GM21381 (cell line): ENCODE measurements around the gene SNF8.
"Not testable (repeated sequence)": the region's sequence is repeated elsewhere in the genome, so short reads cannot be mapped to it uniquely, and the experiment has no call there.

Experiments used
- ATAC-seq: cut with Tn5 transposase; IDR thresholded peaks from one replicate; pipeline ENCODE4 v1.9.1; 2021; ENCODE audit warnings: mild to moderate bottlenecking, moderate library complexity; ENCODE audit not compliant: unreplicated experiment

Gene SNF8, protein sequence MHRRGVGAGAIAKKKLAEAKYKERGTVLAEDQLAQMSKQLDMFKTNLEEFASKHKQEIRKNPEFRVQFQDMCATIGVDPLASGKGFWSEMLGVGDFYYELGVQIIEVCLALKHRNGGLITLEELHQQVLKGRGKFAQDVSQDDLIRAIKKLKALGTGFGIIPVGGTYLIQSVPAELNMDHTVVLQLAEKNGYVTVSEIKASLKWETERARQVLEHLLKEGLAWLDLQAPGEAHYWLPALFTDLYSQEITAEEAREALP

GRCh38 chr17:48944515-48945260, at the start of gene SNF8:
TSS of gene SNF8 (minus strand) at chr17:48944842. CDS start at chr17:48944734, 108 bp downstream.
- peak; percentile 92 for ATAC-seq

GRCh38 chr17:48993951-48994350, 49.3 kb upstream of the SNF8 start:
- ATAC-seq: no peak

- no peak for ATAC-seq
Observed at GRCh38 chr17:48993305-48993704, 48.7 kb upstream of the SNF8 start.

- ATAC-seq: no peak
Observed at GRCh38 chr17:48992444-48992843, 47.8 kb upstream of the SNF8 start.

DNA sequence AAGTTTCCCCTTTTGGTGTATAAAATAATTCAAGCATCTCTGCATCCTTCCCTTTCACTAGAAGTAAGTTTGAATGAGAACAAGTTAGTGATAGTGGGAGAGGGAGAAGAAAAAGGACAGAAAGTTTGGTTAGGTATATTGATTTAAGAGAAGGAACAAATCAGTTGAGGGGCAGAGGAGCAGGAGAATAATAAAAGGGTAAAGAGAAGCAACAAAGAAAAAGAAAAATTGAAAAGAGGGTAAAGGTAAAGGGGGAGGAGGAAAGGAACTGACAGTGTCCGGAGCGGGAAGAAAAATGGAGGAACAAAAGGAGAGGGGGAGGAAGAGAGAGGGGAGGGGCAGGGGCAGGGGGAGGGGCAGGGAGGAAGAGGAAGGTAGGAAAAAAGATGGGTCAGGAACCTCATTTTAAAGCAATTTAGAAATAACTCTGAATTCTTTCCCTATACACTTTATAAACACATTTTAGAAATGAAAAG, 46.3 kb upstream of the SNF8 start:
- ATAC-seq: no peak

GRCh38 chr17:48989100-48989499, 44.5 kb upstream of the SNF8 start:
- ATAC-seq: no peak

GRCh38 chr17:48985436-48986245, 41.0 kb upstream of the SNF8 start:
- no peak for ATAC-seq

GRCh38 chr17:48981927-48982539, 37.4 kb upstream of the SNF8 start:
- no peak for ATAC-seq

GRCh38 chr17:48973806-48974205, 29.2 kb upstream of the SNF8 start:
- no peak for ATAC-seq

DNA sequence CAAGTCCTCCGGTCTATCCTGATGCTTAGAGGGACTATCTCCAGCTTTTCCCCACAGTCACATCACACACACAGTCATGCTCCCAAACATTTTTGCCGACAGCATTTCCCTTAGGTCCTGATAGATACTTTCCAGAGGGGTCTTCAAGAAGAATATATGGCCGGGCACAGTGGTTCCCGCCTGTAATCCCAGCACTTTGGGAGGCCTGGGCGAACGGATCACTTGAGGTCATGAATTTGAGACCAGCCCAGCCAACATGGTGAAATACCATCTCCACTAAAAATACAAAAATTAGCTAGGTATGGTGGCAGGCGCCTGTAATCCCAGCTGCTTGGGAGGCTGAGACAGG, 28.1 kb upstream of the SNF8 start:
- no peak for ATAC-seq

GRCh38 chr17:48970865-48971687, 26.4 kb upstream of the SNF8 start:
- ATAC-seq: no peak

DNA sequence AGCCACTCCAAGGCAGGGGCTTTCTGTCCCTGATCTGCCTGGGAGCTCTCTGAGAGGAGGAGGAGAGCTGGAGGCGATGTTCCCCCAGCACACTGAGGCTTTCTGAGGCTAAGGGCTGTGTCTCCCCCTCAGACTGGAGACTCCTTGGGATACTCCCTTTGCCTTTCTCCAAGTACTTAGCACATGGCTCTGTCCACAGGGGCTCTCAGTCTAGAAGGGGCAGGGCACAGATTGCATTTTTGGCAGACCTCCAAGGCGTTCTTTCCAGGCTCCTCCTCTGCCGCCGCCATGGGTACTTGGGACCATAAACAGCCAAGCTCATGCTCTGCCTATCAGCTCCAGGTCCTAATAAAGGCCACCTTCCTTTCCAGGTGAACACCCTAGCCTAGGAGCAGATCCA, 25.6 kb upstream of the SNF8 start:
- no peak for ATAC-seq

GRCh38 chr17:48961516-48962233, 17.0 kb upstream of the SNF8 start:
- ATAC-seq: no peak

DNA sequence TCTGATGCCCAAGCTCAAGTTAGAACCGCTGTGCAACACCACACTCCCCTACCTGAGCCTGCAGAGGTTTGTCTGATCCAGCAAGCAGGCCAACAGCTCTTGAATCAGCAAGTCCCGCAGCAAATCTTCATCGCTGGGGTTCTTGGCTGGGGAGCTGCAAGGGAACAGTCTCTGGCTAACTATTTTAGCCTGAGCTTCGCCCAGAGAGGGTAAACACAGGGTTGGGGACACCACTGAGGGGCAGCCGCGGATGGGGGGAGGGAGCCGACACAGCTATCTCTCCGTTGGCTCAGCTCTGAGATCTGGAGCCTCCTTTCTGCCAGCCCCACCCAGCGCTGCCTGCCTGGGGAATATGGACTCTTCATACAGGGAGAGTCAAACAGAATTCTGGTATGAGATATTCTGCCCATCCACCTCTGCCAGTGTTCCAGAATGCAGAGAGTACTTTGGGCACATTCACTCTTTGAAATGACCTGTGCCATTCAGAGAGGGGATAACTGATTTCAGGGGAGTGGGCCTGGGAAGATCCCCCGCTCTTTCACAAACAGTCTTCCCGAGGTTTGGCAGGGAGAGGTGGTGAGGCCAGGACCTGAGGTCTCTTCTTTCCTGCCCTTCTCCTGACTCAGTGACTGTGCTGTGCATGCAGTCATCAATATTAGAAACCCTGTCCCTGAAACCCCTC, 16.3 kb upstream of the SNF8 start:
- no peak for ATAC-seq

DNA sequence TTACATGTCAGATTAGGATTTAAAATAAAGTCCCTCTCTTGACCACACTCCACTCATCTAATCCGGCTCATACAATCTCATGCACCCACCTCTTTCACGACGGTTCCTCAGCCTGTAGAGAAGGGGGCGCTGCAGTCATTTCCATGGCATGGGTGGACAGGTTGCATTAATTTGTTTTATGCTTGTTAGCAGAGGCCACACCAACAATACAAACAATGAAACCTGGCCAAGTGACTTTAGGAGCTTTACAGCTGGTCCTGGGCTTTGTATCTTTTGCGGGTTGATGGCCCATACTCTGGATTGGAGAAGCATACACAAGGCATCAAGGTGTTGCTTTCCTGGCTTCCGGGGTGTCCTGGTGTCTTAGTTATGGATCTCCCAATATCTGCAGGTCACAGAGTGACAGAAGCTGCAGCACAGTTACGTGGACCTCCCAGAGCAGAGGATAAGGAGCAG, 9.7 kb upstream of the SNF8 start:
- no peak for ATAC-seq

GRCh38 chr17:48952904-48953303, 8.3 kb upstream of the SNF8 start:
- no peak for ATAC-seq

GRCh38 chr17:48951572-48951971, 6.9 kb upstream of the SNF8 start:
- ATAC-seq: no peak

DNA sequence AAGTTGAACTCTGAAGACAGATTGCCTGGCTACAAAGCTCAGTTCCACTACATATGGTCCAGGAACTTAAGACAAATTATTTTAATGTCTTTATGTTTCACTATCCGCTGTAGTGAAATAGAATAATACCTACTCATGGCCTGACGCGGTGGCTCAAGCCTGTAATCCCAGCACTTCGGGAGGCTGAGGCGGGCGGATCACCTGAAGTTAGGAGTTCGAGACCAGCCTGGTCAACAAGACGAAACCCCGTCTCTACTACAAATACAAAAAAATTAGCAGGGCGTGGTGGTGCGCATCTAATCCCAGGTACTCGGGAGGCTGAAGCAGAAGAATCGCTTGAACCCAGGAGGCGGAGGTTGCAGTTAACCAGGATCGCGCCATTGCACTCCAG, 614 bp upstream of the SNF8 start:
- not testable (repeated sequence) for ATAC-seq

GRCh38 chr17:48933035-48933434, 11.6 kb downstream of the SNF8 start:
- ATAC-seq: no peak
